GM12865 (cell line): ENCODE data around the gene ADGRB3.

Experiments used
- DNase-seq: peaks from one replicate; pipeline ENCODE4 v3.0.0; 2010; ENCODE audit warnings: low read depth
- H3K4me3 ChIP-seq: 2 replicates; pipeline ENCODE4 v1.5.1; 2011; ENCODE audit warnings: mild to moderate bottlenecking, low read depth, low read length, control low read depth
- TF ChIP-seq, protein P1 (sequence below): IDR thresholded peaks from 2 replicates; pipeline ENCODE4 v1.5.1; 2011; ENCODE audit warnings: low read length, control low read depth, low read depth, inconsistent platforms; ENCODE audit not compliant: insufficient read depth; ENCODE audit errors: missing control alignments

Gene ADGRB3

DNA sequence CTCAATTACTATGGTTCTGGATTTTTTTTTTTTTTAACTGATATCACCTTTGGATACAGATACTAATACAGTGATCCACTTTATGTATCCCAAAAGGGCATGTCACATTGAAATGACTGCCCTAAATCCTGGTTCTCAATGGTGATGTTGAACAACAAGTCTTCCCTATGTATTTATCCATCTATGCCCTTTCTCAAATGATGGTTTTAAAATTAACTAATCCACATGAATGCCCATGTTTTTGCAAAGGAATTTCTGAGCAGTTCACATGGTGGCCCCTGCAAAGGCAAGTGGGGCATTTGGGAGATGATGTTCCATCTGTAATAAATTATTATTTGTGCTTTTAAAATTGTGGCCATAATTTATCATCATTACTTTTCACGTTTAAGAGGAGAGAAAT is 2.7 kb downstream of the ADGRB3 start:
- TF ChIP-seq, protein P1, sequence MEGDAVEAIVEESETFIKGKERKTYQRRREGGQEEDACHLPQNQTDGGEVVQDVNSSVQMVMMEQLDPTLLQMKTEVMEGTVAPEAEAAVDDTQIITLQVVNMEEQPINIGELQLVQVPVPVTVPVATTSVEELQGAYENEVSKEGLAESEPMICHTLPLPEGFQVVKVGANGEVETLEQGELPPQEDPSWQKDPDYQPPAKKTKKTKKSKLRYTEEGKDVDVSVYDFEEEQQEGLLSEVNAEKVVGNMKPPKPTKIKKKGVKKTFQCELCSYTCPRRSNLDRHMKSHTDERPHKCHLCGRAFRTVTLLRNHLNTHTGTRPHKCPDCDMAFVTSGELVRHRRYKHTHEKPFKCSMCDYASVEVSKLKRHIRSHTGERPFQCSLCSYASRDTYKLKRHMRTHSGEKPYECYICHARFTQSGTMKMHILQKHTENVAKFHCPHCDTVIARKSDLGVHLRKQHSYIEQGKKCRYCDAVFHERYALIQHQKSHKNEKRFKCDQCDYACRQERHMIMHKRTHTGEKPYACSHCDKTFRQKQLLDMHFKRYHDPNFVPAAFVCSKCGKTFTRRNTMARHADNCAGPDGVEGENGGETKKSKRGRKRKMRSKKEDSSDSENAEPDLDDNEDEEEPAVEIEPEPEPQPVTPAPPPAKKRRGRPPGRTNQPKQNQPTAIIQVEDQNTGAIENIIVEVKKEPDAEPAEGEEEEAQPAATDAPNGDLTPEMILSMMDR = no peak
- no peak overlapping the region for H3K4me3 ChIP-seq
- DNase-seq = no peak

DNA sequence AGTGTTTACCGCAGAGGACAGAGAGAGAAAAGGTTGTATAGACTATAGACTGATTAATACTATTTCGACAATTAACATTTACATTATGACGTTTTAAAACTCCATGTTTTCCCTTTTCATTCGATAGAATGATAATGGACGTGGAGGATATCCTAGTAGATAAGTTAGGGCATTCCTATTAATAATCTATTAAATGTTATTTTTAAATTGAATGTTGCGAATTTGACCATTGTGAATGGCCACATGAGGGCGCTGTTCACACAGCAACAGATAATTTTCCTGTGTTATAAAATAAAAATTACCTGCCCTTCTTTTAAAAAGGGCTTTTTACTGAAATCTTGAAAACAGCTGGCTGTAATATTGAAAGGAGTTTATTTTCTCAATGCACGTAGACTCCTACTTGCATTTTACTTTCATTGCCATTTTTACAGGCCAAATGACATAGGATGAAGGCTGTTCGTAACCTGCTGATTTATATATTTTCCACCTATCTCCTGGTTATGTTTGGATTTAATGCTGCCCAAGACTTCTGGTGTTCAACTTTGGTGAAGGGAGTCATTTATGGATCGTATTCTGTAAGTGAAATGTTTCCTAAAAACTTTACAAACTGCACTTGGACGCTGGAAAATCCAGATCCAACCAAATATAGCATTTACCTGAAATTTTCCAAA is 3.3 kb downstream of the ADGRB3 start:
- no peak overlapping the region for H3K4me3 ChIP-seq
- DNase-seq = peak; percentile 62
- TF ChIP-seq, protein P1 = peak; percentile 54

DNA sequence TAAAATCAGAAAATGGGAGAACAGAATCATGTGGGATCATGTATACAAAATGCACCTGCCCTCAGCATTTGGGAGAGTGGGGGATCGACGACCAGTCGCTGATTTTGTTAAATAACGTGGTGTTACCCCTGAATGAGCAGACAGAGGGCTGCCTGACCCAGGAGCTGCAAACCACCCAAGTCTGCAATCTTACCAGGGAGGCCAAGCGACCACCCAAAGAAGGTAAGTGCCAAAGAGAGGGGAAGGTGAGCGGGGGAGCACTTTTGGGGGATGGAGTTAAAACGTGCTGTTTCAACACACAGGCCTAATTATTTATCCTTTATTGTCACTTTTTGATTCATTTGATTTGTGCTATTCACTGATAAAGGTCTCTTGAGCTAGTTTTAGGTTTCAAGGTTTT is 4.1 kb downstream of the ADGRB3 start:
- DNase-seq = no peak
- H3K4me3 ChIP-seq = no peak overlapping the region
- TF ChIP-seq, protein P1 = no peak

DNA sequence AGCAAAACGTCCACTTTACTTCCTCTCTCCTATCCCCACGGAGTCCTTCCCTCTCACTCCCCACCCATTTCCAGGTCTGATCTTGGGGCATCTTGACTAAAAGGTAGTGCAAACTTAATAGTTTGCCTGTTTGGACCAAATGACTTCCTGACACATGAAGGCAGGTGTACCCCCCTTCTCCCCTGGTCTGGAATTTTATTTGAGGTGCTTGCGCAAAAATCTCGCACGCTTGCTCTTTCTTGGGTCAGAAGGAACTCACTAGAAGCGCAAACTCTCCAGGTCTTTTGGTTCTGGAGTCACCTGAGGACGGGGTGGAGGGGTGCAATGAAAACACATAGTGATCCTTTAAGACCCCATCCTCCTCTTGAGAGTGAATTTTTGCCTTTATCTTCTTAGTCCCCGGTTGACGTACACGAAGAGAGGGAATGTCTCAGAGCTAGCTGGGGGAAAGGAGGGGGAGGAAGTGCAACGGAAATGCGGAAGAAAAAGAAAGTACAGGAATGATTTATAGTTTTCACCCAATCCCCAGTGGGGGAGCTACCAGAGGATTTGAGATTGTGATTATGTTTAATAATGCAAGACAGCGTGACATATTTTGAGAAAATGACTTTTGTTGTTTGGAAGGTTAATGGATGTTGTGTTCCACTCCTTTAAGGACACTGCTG is 4.9 kb downstream of the ADGRB3 start:
- no peak for DNase-seq
- H3K4me3 ChIP-seq = no peak overlapping the region
- TF ChIP-seq, protein P1 = no peak

DNA sequence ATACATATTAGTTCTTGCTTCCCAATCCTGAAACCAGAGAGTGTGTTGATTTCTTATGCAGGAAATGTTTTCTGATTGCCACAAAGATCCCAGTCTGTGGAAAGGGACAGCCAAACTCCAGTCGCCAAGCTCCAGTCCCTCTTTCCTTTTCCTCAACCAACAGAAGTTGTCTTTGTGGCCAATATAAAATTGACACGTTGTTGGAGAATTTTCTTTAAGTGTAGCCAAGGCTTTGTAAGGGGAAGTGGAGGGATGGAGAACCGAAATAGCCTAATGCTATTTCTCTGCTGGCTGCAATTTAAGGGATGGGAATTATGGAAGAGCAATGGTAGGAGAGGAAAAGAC is 5.4 kb downstream of the ADGRB3 start:
- TF ChIP-seq, protein P1 = no peak

DNA sequence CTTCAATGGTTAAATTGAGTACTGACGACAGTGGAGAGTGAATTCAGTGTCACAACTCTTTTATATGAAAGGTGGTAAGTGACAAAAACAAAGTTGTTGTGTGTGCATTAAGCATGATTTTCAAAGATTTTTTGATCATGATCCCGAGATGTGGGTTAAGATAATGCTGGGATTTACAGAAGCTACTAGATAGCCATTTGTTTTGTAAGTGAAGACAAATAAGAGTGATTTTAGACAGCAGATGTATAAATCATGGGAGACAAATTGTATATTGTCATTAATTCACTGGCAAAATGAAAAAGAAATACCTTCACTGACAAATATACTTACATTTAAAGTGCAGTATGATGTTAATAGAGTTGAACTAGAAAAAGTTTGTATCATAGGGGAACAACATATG is 6.1 kb downstream of the ADGRB3 start:
- TF ChIP-seq, protein P1 = no peak
- no peak for DNase-seq
- H3K4me3 ChIP-seq = no peak overlapping the region

More for the DNA sequence above, 5.4 kb downstream of the ADGRB3 start:
- DNase-seq = no peak
- no peak overlapping the region for H3K4me3 ChIP-seq

DNA sequence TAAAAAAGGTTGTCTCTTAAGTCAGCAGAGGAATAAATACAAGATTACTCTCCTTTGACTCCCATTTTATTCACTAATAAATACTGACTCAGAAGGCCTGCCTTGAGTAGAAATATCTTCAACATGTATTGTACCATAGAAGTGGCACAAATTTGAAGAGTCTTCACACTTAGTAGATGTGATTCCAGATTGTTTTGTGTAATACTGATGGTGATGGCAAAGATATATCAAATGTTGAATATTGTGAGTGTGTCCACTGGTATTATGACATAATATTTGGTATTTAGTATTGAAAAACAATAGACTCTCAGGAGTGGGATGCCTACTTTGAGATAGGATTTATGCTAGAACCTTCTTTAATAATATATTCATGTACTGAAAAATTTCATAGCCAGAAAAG is 7.0 kb downstream of the ADGRB3 start:
- TF ChIP-seq, protein P1 = no peak
- no peak overlapping the region for H3K4me3 ChIP-seq
- DNase-seq = no peak
